B cell (primary cell): ENCODE data around the gene PLEKHM1. TPM values are rescaled to one million over a fixed set of nuclear protein-coding genes. Genes with fewer than 3 reads are reported as not detected.
"Not testable (repeated sequence)": the region's sequence is repeated elsewhere in the genome, so short reads cannot be mapped to it uniquely, and the experiment has no call there.

ENCODE experiments used
- ATAC-seq: fragments of 200-7000 bp; cut with Tn5 transposase; one replicate; pipeline ENCODE4 v1.10.0; 2021; ENCODE audit warnings: low read depth, mild to moderate bottlenecking, moderate number of reproducible peaks, moderate library complexity
- CTCF ChIA-PET: fragments of 350-600 bp; sonication (Branson Sonifier 250); formaldehyde crosslinking; loops from one replicate; lab custom pipeline; 2021; ENCODE audit warnings: antibody characterized with exemption, inconsistent platforms; lab: Charles Lee
- POLR2A ChIA-PET: fragments of 350-600 bp; sonication (Branson Sonifier 250); formaldehyde crosslinking; loops from one replicate; lab custom pipeline; 2021; ENCODE audit warnings: antibody characterized with exemption; lab: Charles Lee
- DNase-seq: peaks from one replicate; pipeline ENCODE4 v3.0.0; 2013
- H2AFZ ChIP-seq: 2 replicates; pipeline ENCODE4 v1.6.1; 2012; ENCODE audit warnings: mild to moderate bottlenecking, low read depth, low read length; ENCODE audit not compliant: insufficient read depth, poor library complexity, severe bottlenecking
- H3K27ac ChIP-seq, 2 donors: 1 replicate in 1 of 2; 2 replicates in 1 of 2; pipeline ENCODE4 v1.5.1; 2012 to 2013; ENCODE audit warnings: low read length in 2 of 2, mild to moderate bottlenecking in 2 of 2, moderate library complexity in 1 of 2
- H3K27me3 ChIP-seq, 4 experiments: fragments of 200-600 bp in 1 of 4; sonication (generic) in 1 of 4; replicated peaks in 1 of 4; 1 replicate in 2 of 4; 2 replicates in 2 of 4; pipeline versions ENCODE4 v1.6.1 to v1.7.0; 2013 to 2016; ENCODE audit warnings: low read length in 3 of 4, mild to moderate bottlenecking in 2 of 4, mixed read lengths in 1 of 4, moderate library complexity in 1 of 4; ENCODE audit not compliant: insufficient read depth in 4 of 4, control insufficient read depth in 3 of 4; ENCODE audit errors: control extremely low read depth in 1 of 4
- H3K36me3 ChIP-seq, 2 experiments: replicated peaks in 1 of 2; 1 replicate in 1 of 2; 2 replicates in 1 of 2; pipeline versions ENCODE4 v1.6.1 to v1.7.1; 2013; ENCODE audit warnings: low read length in 1 of 2; ENCODE audit not compliant: insufficient read depth in 2 of 2, control insufficient read depth in 1 of 2; ENCODE audit errors: control extremely low read depth in 1 of 2, extremely low read depth in 1 of 2
- H3K4me1 ChIP-seq, 2 donors: fragments of 200-600 bp in 1 of 2; sonication (generic) in 1 of 2; 1 replicate in 1 of 2; 2 replicates in 1 of 2; pipeline versions ENCODE4 v1.5.1 to v1.6.1; 2013 to 2017; ENCODE audit warnings: low read length in 2 of 2; ENCODE audit not compliant: control insufficient read depth in 2 of 2, insufficient read depth in 2 of 2
- H3K4me2 ChIP-seq: replicated peaks from 2 replicates; pipeline ENCODE3; 2012; ENCODE audit warnings: mild to moderate bottlenecking, low read depth, low read length; ENCODE audit not compliant: poor library complexity, severe bottlenecking
- H3K4me3 ChIP-seq, 5 experiments: fragments of 200-600 bp in 1 of 5; sonication (generic) in 1 of 5; 1 replicate in 3 of 5; 2 replicates in 2 of 5; pipeline versions ENCODE4 v1.5.1 to v1.7.0; 2011 to 2016; ENCODE audit warnings: low read length in 4 of 5, mild to moderate bottlenecking in 4 of 5, low read depth in 2 of 5, control low read depth in 1 of 5, moderate library complexity in 1 of 5; ENCODE audit not compliant: insufficient read depth in 1 of 5; ENCODE audit errors: control extremely low read depth in 1 of 5, extremely low read depth in 1 of 5
- H3K79me2 ChIP-seq: fragments of 200-600 bp; sonication (generic); one replicate; pipeline ENCODE4 v1.6.0; 2016; ENCODE audit warnings: low read length; ENCODE audit not compliant: control insufficient read depth, insufficient read depth
- H3K9ac ChIP-seq: fragments of 200-600 bp; sonication (generic); 2 replicates; pipeline ENCODE4 v1.6.1; 2017; ENCODE audit warnings: mild to moderate bottlenecking, low read length, moderate library complexity
- H3K9me3 ChIP-seq, 3 donors: one replicate each; pipeline versions ENCODE4 v1.6.1 to v1.7.1; 2013; ENCODE audit warnings: low read length in 2 of 3; ENCODE audit not compliant: control insufficient read depth in 2 of 3, insufficient read depth in 1 of 3; ENCODE audit errors: control extremely low read depth in 1 of 3
- H4K20me1 ChIP-seq: 2 replicates; pipeline ENCODE4 v1.6.0; 2012; ENCODE audit warnings: mild to moderate bottlenecking, low read length; ENCODE audit not compliant: insufficient read depth, control insufficient read depth, poor library complexity, severe bottlenecking
- H3K27ac Mint-ChIP-seq: one replicate; pipeline ENCODE4 v1.8.0; 2021; ENCODE audit warnings: mixed read lengths
- H3K27me3 Mint-ChIP-seq: one replicate; pipeline ENCODE4 v1.8.0; 2021; ENCODE audit warnings: mixed read lengths
- H3K4me1 Mint-ChIP-seq: one replicate; pipeline ENCODE4 v1.8.0; 2021; ENCODE audit warnings: mixed read lengths
- H3K4me3 Mint-ChIP-seq: one replicate; pipeline ENCODE4 v1.8.0; 2021; ENCODE audit warnings: mixed read lengths
- H3K9me3 Mint-ChIP-seq: one replicate; pipeline ENCODE4 v1.8.0; 2022; ENCODE audit warnings: mixed read lengths; ENCODE audit not compliant: insufficient read depth
- WGBS: methylation state at CpG from one replicate; pipeline ENCODE4 v1.1.5; 2013; ENCODE audit warnings: missing lambda C conversion rate; ENCODE audit not compliant: insufficient coverage; 5-methylcytosine and 5-hydroxymethylcytosine counted together
- intact Hi-C: fragments of 100-400 bp; cut with micrococcal nuclease; formaldehyde crosslinking; loops from one replicate; pipeline ENCODE4 v1.10.0; 2022
- polyA plus RNA-seq: library from polyadenylated mRNA; depleted of rRNA; stranded (reverse); fragments of >200 nt; gene quantifications from 2 replicates; pipeline ENCODE4 v1.2.3, GENCODE V29; 2012
- total RNA-seq, 2 donors: library from RNA; stranded (reverse); fragments of 120-200 nt in 1 of 2; gene quantifications; 1 replicate in 1 of 2; 2 replicates in 1 of 2; pipeline versions ENCODE4 v1.2.3 to v1.2.4, GENCODE V29; 2013 to 2022

PLEKHM1 gene
- total and polyA plus RNA-seq, 2 donors (not counting 1 experiment from before 2014, with no cell fraction given) = 26.2 to 73.9 TPM

GRCh38 chr17:45490198-45490597, 323 bp downstream of the PLEKHM1 start:
- DNase-seq, intact Hi-C loops, H3K9me3 ChIP-seq, POLR2A ChIA-PET, H3K27me3 ChIP-seq, CTCF ChIA-PET, H3K36me3 ChIP-seq, H3K9me3 Mint-ChIP-seq, H3K27me3 Mint-ChIP-seq, H4K20me1 ChIP-seq: not testable (repeated sequence)
- Histone ChIP-seq H2AFZ (peak overlapping the region; percentile 80), H3K27ac (peak overlapping the region; percentile 68 to 87), H3K4me2 (peak overlapping the region; percentile 35), H3K4me3 (peak overlapping the region in 4 of 5 experiments; percentile 60 to 67 (median 64)), H3K4me1 (peaks cover 6 to 12% of the 10 kb centered on the region in 2 donors), H3K9ac (peak overlapping the region; percentile 72), H3K79me2 (peaks cover 18% of the 10 kb centered on the region)
- 2% methylated on average over 16 of the region's 30 CpGs for WGBS
- H3K4me3 Mint-ChIP-seq = peak overlapping the region; percentile 95
- peak; percentile 9 for ATAC-seq
- peaks cover 24% of the 10 kb centered on the region for H3K4me1 Mint-ChIP-seq
- H3K27ac Mint-ChIP-seq = peak overlapping the region; percentile 78

GRCh38 chr17:45487704-45488103, 2.8 kb downstream of the PLEKHM1 start:
- Histone ChIP-seq H3K27ac (peak overlapping the region in 1 of 2 donors; percentile 12), H3K4me1 (peaks cover 6 to 20% of the 10 kb centered on the region in 2 donors), H3K79me2 (peaks cover 24% of the 10 kb centered on the region)
- CTCF ChIA-PET, H3K27me3 ChIP-seq, intact Hi-C loops, H3K27me3 Mint-ChIP-seq, H3K9me3 ChIP-seq, H3K4me3 ChIP-seq, H2AFZ ChIP-seq, ATAC-seq, H3K36me3 ChIP-seq, H3K4me2 ChIP-seq, POLR2A ChIA-PET, DNase-seq, H3K9ac ChIP-seq, H3K9me3 Mint-ChIP-seq, H4K20me1 ChIP-seq: not testable (repeated sequence)
- WGBS = 55% methylated on average over 2 of the region's 2 CpGs
- Mint-ChIP-seq H3K4me3 (peak overlapping the region; percentile 43), H3K27ac (peak overlapping the region; percentile 64), H3K4me1 (peaks cover 37% of the 10 kb centered on the region)

GRCh38 chr17:45483591-45484216, 6.8 kb downstream of the PLEKHM1 start:
- H3K9ac ChIP-seq, H3K4me3 ChIP-seq, H3K4me2 ChIP-seq, H3K27me3 ChIP-seq, H3K9me3 ChIP-seq, DNase-seq, H3K36me3 ChIP-seq, H3K27me3 Mint-ChIP-seq, H3K9me3 Mint-ChIP-seq, H3K4me3 Mint-ChIP-seq, POLR2A ChIA-PET, H3K27ac ChIP-seq, CTCF ChIA-PET, intact Hi-C loops, ATAC-seq, H4K20me1 ChIP-seq, H2AFZ ChIP-seq, H3K27ac Mint-ChIP-seq: not testable (repeated sequence)
- H3K4me1 Mint-ChIP-seq = peaks cover 23% of the 10 kb centered on the region
- H3K4me1 ChIP-seq = peaks cover 2 to 15% of the 10 kb centered on the region in 2 donors
- H3K79me2 ChIP-seq = peaks cover 16% of the 10 kb centered on the region
- 95% methylated on average over 2 of the region's 5 CpGs for WGBS

DNA sequence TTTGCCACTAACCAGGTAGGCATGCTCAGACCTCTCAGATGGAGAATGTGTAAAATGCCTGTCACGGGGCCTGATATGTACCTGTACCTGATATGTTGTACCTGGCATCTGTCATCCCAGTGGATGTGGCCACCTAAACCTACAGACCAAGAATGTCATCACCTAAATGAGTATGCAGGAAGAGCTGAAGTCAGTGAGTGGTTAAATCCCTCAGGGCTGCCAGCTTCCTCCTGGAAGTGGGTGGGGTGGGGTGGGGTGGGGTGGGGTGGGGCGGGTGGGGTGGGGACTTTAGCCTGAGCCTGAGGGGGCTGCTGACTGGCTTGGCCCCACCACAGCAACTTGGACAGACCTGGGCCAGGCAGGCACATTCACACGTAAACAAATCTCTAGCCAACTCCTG, 7.3 kb downstream of the PLEKHM1 start:
- CTCF ChIA-PET = not testable (repeated sequence)
- 50% methylated on average over 1 of the region's 3 CpGs for WGBS

More for the DNA sequence above, 7.3 kb downstream of the PLEKHM1 start:
- H3K9me3 Mint-ChIP-seq, H3K4me2 ChIP-seq, H3K27me3 Mint-ChIP-seq, H3K9ac ChIP-seq, H4K20me1 ChIP-seq, H2AFZ ChIP-seq, H3K27ac Mint-ChIP-seq, ATAC-seq, H3K27ac ChIP-seq, H3K9me3 ChIP-seq, POLR2A ChIA-PET, intact Hi-C loops, DNase-seq, H3K36me3 ChIP-seq, H3K4me3 ChIP-seq, H3K27me3 ChIP-seq: not testable (repeated sequence)
- Histone ChIP-seq H3K79me2 (peaks cover 16% of the 10 kb centered on the region), H3K4me1 (peaks cover 2 to 15% of the 10 kb centered on the region in 2 donors)
- H3K4me3 Mint-ChIP-seq = peak overlapping the region; percentile 39
- peaks cover 23% of the 10 kb centered on the region for H3K4me1 Mint-ChIP-seq
